Measurements from ENCODE around the gene PXDN. TPM values are rescaled to one million over a fixed set of nuclear protein-coding genes. Genes with fewer than 3 reads are reported as not detected.

The PXDN gene
- polyA plus RNA-seq, 1 donor from 2014 or later, result 0.16 TPM

- Mint-ChIP-seq H3K27me3 (peaks cover 4% of the 10 kb centered on the region), H3K27ac (no peak overlapping the region), H3K9me3 (no peaks in the 10 kb centered on the region), H3K36me3 (no peaks in the 10 kb centered on the region), H3K4me3 (no peak overlapping the region), H3K4me1 (peaks cover 0 to 5% (median 2%) of the 10 kb centered on the region in 3 donors)
Observed at GRCh38 chr2:1602278-1603010, 141.9 kb downstream of the PXDN start.

GRCh38 chr2:1601471-1602277, 142.6 kb downstream of the PXDN start:
- H3K4me3 Mint-ChIP-seq, result no peak overlapping the region
- H3K9me3 Mint-ChIP-seq, result no peaks in the 10 kb centered on the region
- H3K4me1 Mint-ChIP-seq, result peaks cover 0 to 5% (median 1%) of the 10 kb centered on the region in 3 donors
- H3K27ac Mint-ChIP-seq, result no peak overlapping the region
- no peaks in the 10 kb centered on the region for H3K36me3 Mint-ChIP-seq
- peaks cover 4% of the 10 kb centered on the region for H3K27me3 Mint-ChIP-seq

- Mint-ChIP-seq H3K4me3 (no peak overlapping the region), H3K27me3 (peaks cover 4% of the 10 kb centered on the region)
Observed at GRCh38 chr2:1601067-1601412, 143.3 kb downstream of the PXDN start.

GRCh38 chr2:1600191-1601066, 143.9 kb downstream of the PXDN start:
- Mint-ChIP-seq H3K4me1 (no peaks in the 10 kb centered on the region), H3K27me3 (peaks cover 4% of the 10 kb centered on the region), H3K4me3 (no peak overlapping the region), H3K9me3 (no peaks in the 10 kb centered on the region), H3K36me3 (no peaks in the 10 kb centered on the region), H3K27ac (no peak overlapping the region)

More at GRCh38 chr2:1601067-1601412, 143.3 kb downstream of the PXDN start:
- no peak overlapping the region for H3K27ac Mint-ChIP-seq
- H3K36me3 Mint-ChIP-seq, result no peaks in the 10 kb centered on the region
- H3K9me3 Mint-ChIP-seq, result no peaks in the 10 kb centered on the region
- H3K4me1 Mint-ChIP-seq, result no peaks in the 10 kb centered on the region

- H3K9me3 Mint-ChIP-seq, result no peaks in the 10 kb centered on the region
- H3K27ac Mint-ChIP-seq, result no peak overlapping the region
- H3K4me1 Mint-ChIP-seq, result no peaks in the 10 kb centered on the region
- no peaks in the 10 kb centered on the region for H3K36me3 Mint-ChIP-seq
- no peak overlapping the region for H3K4me3 Mint-ChIP-seq
- peaks cover 4% of the 10 kb centered on the region for H3K27me3 Mint-ChIP-seq
Observed at GRCh38 chr2:1599301-1600085, 144.8 kb downstream of the PXDN start.

- Mint-ChIP-seq H3K9me3 (no peaks in the 10 kb centered on the region), H3K36me3 (no peaks in the 10 kb centered on the region), H3K27me3 (peaks cover 4% of the 10 kb centered on the region), H3K4me1 (no peaks in the 10 kb centered on the region), H3K4me3 (no peak overlapping the region), H3K27ac (no peak overlapping the region)
Observed at GRCh38 chr2:1598800-1599199, 145.5 kb downstream of the PXDN start.

- Mint-ChIP-seq H3K4me3 (no peak overlapping the region), H3K27ac (no peak overlapping the region), H3K4me1 (no peaks in the 10 kb centered on the region), H3K9me3 (no peaks in the 10 kb centered on the region), H3K27me3 (peaks cover 4% of the 10 kb centered on the region), H3K36me3 (no peaks in the 10 kb centered on the region)
Observed at GRCh38 chr2:1598041-1598710, 146.1 kb downstream of the PXDN start.

GRCh38 chr2:1595274-1595673, 149.0 kb downstream of the PXDN start:
- Mint-ChIP-seq H3K36me3 (no peaks in the 10 kb centered on the region), H3K4me1 (no peaks in the 10 kb centered on the region), H3K9me3 (peaks cover 0 to 2% (median 0%) of the 10 kb centered on the region in 3 donors), H3K27me3 (peaks cover 9% of the 10 kb centered on the region), H3K4me3 (no peak overlapping the region), H3K27ac (no peak overlapping the region)

GRCh38 chr2:1594373-1595171, 149.7 kb downstream of the PXDN start:
- peaks cover 15% of the 10 kb centered on the region for H3K27me3 Mint-ChIP-seq
- H3K4me3 Mint-ChIP-seq, result no peak overlapping the region
- H3K36me3 Mint-ChIP-seq, result no peaks in the 10 kb centered on the region
- H3K4me1 Mint-ChIP-seq, result no peaks in the 10 kb centered on the region
- peaks cover 0 to 2% (median 0%) of the 10 kb centered on the region in 3 donors for H3K9me3 Mint-ChIP-seq
- no peak overlapping the region for H3K27ac Mint-ChIP-seq

GRCh38 chr2:1594123-1594372, 150.3 kb downstream of the PXDN start:
- Mint-ChIP-seq H3K27me3 (peaks cover 19% of the 10 kb centered on the region), H3K4me1 (no peaks in the 10 kb centered on the region), H3K4me3 (no peak overlapping the region), H3K9me3 (peaks cover 0 to 2% (median 0%) of the 10 kb centered on the region in 3 donors), H3K36me3 (no peaks in the 10 kb centered on the region), H3K27ac (no peak overlapping the region)

- H3K36me3 Mint-ChIP-seq, result no peaks in the 10 kb centered on the region
- no peaks in the 10 kb centered on the region for H3K4me1 Mint-ChIP-seq
- H3K4me3 Mint-ChIP-seq, result no peak overlapping the region
- H3K27ac Mint-ChIP-seq, result no peak overlapping the region
- H3K27me3 Mint-ChIP-seq, result peaks cover 19% of the 10 kb centered on the region
- H3K9me3 Mint-ChIP-seq, result peaks cover 0 to 2% (median 0%) of the 10 kb centered on the region in 3 donors
Observed at GRCh38 chr2:1593371-1594122, 150.8 kb downstream of the PXDN start.

- Mint-ChIP-seq H3K4me1 (no peaks in the 10 kb centered on the region), H3K36me3 (no peaks in the 10 kb centered on the region), H3K27me3 (peaks cover 19% of the 10 kb centered on the region), H3K27ac (peak overlapping the region in 1 of 3 donors; percentile 69), H3K9me3 (peaks cover 0 to 2% (median 0%) of the 10 kb centered on the region in 3 donors), H3K4me3 (no peak overlapping the region)
Observed at GRCh38 chr2:1591978-1592907, 152.1 kb downstream of the PXDN start.
